Right lung (tissue), 5 donors: ENCODE measurements around the gene PNO1. TPM values are rescaled to one million over a fixed set of nuclear protein-coding genes. Genes with fewer than 3 reads are reported as not detected.
"Not testable (repeated sequence)": the region's sequence is repeated elsewhere in the genome, so short reads cannot be mapped to it uniquely, and the experiment has no call there.

ENCODE experiments used
- DNase-seq, 2 donors: peaks; one replicate each; pipeline ENCODE4 v3.0.0-alpha.2; 2013
- polyA plus RNA-seq, 5 donors: library from polyadenylated mRNA; unstranded; fragments of 120-200 nt; gene quantifications; one replicate each; pipeline versions ENCODE4 v1.2.1 to v1.2.3, GENCODE V29; 2013; ENCODE audit warnings: inconsistent platforms in 1 of 5, low replicate concordance in 1 of 5; ENCODE audit not compliant: insufficient read length in 5 of 5, insufficient read depth in 1 of 5

Gene PNO1
- polyA plus RNA-seq, 5 donors = 11.4 to 16.5 (median 13.9) TPM

DNA sequence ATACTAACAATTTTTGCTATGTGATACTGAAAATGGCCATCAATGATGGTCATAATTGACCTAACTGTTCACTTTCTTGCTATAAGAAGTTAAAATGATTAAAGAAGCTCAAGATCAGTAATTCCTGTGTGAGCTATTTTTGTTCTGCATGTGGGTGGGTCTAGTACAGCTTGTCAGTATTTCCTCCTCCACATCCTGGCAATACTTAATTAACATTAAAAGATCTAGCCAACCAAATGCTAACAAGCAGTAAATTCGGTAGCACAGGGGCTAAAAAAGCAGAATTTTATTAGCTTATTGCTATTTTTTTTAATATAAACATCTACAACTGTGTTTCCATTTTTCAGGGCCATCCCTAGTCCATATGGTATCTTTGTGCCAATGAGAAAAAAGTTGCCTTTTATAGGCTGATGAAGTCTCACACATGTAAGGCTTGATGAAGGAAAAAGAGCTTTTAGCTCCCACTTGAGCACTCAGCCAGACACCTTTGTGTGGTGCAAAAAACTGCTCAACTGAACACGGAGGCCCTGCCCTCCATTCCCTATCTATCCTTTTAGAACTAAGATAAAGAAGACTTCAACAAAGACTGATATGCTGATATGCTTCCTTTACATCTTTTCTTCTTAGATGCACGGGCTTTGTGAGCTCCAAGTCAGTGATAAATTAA, 4.9 kb upstream of the PNO1 start:
- no peak for DNase-seq

GRCh38 chr2:68155618-68156017, 2.1 kb upstream of the PNO1 start:
- no peak for DNase-seq

DNA sequence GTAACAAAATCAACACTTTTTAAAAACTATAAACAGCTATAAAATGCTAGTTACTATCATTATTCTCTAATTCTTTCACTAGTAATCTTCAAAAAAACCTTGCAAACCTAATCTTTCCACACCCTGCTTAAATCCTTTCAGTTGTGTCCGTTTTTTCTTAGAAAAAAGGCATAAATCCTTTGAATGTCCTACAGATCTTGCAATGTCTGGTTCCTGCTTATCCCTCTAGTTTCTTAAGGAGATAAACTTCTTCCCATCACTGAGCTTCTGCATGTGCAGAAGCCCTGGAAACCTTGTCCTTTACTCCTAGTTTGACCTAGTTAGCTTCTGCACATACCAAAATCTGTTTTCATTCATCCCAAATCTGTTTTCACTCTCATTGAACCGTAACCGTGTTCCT, 1.3 kb upstream of the PNO1 start:
- DNase-seq = no peak

DNA sequence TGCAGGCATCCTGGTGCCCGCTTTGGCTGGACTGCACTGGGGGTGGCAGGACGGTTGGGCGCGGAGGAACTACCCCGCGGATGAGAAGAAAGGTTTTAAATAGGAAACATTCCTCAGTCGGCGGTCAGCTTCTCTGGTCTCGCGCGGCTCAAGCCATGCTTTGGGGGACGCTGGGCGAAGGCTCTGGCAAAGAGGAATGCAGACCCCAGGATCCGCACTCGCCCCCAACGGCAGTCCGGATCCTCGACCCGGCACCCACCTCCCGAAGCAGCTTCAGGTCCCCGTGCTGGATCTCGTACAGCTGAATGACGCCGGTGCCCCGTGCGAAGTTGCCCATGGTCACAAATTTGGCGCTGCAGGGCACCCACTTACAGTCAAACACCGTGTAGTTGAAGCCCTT, 686 bp upstream of the PNO1 start:
- DNase-seq = no peak

DNA sequence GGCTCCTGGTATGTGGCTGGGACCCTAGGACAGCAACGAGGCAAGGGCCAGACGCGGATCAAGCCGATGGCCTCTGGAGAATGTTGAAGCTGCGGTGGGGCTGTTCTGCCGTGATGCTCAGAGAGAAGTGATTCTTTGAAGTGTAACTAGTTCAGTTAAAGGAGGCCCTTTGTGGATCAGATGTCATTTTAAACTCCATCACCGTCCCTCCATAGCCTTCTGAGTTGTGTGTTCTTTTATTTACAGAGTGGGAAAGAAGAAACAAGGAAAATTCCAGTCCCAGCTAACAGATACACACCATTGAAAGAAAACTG, 403 bp downstream of the PNO1 start:
- no peak for DNase-seq

- DNase-seq = no peak
Observed at GRCh38 chr2:68163641-68164040, 6.0 kb downstream of the PNO1 start.

DNA sequence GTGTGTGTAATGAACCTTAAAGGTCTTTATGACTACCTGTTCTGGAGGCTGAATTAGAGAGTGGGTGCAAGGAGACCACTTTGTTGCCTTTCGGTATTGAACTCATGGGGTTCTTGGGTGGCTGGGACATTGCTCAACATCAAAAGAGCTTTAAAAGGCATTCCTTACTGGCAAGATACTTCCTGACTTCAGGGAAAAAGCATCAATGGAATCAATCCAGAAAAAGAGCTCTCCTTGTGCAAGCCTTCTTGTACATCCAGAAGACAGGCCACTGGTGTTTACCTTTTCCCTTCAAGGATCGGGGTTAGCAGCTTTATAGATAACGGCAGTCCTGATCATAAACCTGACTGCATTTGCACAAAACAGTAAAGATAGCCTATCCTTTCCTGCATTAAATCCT, 9.5 kb downstream of the PNO1 start:
- no peak for DNase-seq

DNA sequence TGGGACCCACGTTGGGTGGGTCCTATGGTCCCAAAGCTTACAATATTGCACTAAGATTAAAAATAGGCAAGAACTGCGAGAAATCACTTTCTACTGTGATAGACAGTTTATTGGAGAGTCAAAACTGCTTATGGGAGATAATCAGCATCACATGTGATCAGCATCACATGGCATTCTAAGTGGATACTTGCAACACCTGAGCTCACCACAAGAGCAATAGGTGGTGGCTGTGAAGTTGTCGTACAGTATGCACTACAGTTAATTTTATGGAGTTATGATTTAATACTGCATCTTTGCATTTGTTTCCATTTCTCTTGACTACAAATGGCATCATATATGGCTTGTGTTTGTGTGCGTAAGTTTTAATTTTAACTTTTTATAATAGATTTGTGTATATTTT, 11.6 kb downstream of the PNO1 start:
- no peak for DNase-seq

GRCh38 chr2:68171146-68171545, 13.5 kb downstream of the PNO1 start:
- no peak for DNase-seq

DNA sequence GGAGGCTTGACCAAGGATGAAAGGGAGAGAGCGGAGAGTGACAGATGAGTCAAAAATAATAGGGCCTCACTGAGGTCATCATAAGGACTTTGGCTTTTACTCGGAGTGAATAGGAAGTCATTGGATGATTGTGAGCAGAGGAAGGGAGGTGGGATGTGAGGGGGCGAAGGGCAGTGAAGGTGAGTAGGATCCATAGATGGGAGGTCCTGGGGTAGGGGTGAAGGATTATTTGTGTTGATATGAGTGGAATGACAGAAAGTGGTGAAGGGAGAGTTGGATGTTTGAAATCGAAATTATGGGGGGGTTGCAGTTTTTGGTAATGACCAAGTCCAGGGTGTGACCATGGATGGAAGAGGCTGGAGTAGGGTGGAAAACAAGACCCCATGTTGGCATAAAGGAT, 14.0 kb downstream of the PNO1 start:
- no peak for DNase-seq

- DNase-seq = no peak
Observed at GRCh38 chr2:68172521-68172920, 14.8 kb downstream of the PNO1 start.

DNA sequence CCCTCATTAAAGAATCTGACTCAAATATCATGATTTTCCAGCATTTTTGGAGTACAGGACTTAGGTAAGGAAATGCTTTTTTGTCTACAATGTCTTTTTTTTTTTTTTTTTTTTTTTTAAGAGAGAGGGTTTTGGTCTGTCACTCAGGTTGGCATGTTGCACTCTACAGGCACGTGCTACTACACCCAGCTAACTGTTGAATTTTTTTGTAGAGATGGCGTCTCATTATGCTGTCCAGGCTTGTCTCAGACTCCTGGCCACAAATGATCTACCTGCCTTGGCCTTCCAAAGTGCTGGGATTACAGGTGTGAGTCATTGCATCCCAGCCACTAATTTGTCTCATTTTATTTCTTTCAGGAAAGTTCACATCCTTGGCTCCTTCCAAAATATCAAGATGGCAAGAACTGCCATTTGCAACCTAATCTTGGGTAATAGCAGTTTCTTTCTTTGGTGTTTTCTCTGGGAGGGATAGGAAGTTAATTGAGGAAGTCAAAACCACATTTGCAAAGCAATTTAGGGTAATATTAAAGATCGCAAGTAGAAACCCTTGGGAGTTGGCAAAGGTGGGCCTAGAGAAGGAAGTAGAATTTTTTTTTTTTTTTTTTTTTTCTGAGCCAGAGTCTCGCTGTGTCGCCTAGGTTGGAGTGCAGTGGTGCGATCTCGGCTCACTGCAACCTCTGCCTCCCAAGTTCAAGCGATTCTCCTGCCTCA, 15.5 kb downstream of the PNO1 start:
- DNase-seq = no peak

GRCh38 chr2:68175210-68175609, 17.5 kb downstream of the PNO1 start:
- DNase-seq = not testable (repeated sequence)

DNA sequence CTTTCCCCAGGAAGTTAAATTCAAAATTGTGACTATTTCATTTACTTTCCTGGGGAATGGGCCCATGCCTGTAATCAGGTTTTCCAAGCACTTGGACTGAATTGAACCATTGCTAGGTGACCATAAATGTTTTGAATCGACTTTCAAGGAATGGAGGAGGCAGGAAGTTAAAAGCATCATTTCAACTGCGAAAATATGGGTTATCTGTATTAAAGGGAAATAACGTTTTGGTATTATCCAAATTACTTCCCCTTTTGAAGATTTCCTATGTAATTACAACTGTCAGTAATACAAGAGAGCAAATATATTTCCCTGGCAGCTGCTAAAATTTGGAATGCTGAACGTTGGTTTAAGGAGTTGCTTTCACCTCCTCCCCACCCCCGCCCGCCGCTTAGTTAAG, 19.0 kb downstream of the PNO1 start:
- DNase-seq = no peak

GRCh38 chr2:68177541-68177940, 19.9 kb downstream of the PNO1 start:
- DNase-seq = no peak

DNA sequence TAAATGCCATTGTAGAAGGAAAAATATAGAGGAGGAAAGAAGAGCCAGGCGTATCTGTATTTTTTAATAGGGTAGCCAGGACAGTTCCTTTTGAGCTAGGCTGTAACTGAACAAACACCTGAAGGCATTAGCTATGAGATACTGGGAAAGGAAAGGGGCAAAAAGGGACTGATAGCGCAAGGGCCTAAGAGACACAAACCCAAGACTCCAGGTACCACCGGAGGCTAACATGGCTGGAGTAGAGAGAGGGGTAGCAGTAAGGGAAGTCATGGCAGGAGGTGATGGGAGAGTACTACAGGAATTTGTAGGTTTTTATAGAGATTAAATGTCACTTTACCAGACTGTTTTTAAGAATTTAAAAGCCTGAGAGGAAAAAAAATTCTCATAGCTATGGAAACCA, 20.7 kb downstream of the PNO1 start:
- DNase-seq = no peak

GRCh38 chr2:68178954-68179627, 21.4 kb downstream of the PNO1 start:
- DNase-seq = no peak

DNA sequence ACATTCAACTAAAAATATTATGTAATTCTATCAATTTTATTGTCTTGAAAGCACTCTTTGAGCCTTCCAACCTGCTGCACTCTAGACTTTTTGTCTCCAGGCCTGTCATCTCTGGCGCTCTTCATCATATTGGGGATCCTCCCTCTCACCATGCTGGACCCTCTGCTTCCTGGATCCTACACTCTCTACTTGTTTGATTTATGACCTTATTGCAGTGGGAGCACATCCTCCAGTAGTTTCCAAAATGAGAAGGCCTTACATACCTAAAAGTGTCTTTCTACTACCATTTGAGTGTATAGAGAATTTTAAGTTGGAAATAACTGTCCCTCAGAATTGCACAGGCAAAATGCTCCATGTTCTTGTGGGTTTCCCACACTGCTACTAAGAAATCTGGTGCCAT, 25.2 kb downstream of the PNO1 start:
- no peak for DNase-seq

DNA sequence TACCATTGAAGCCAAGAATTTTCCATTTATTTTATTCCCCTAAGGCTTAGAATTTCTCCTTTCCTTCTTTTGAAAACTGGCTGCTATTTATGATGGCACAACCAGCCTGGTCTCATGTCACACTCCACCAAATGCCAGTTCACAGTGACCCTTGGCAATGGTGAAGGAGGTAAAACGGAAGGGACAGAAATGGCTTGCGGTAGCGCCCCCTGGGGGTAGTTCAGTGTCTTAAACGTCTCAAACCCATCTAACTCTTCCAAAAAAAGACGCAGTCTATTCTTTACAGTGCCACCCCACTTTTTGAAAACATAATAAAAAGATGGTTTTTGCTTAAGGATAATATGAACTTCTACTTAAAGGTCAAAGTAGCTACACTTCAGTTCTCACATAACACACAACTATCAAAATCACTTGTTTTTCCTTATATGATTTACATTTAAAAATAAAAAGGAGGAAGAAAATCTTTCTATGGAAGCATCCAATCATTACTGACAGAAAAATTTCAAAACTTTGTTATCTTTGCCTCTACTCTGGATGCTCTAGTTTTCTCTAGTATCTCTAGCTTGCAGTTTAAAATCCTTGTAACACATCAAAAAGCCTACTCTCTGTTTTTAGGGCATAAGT, 28.0 kb downstream of the PNO1 start:
- no peak for DNase-seq

DNA sequence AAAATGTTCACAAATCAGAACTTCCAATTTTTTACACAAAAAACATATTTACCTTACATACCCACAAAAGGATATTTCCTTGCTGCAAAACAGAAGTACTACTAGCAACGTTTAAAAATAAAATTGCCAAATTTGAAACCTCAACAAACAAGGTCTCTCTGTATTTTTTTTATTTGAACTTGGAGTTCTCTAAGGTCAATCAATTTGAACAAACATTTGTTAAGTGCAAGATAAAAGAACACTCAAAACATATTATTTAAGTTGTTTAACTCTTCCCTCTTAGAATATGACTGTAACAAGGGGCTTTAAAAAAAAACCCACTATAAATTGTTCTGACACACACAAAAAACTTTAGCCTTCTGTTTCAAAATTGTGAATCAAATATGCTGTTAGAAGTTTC, 29.6 kb downstream of the PNO1 start:
- no peak for DNase-seq

DNA sequence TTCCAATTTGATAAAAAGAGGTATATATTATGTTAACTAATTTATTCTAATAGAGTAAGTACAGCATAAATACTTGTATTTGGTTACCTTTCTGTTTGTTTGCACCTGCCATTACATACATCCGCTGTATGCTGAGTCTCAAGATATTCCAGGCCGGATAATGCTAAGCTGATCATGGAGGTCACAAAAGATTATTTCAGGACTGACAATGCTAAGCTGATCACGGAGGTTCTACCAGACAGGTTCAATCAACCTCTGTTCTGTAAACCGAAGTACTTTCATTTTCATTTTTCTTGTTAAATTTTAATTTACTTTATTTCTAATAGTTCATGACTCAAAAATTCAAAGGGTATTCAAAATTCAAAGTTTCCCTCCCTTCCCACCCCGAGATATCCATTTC, 31.1 kb downstream of the PNO1 start:
- no peak for DNase-seq

DNA sequence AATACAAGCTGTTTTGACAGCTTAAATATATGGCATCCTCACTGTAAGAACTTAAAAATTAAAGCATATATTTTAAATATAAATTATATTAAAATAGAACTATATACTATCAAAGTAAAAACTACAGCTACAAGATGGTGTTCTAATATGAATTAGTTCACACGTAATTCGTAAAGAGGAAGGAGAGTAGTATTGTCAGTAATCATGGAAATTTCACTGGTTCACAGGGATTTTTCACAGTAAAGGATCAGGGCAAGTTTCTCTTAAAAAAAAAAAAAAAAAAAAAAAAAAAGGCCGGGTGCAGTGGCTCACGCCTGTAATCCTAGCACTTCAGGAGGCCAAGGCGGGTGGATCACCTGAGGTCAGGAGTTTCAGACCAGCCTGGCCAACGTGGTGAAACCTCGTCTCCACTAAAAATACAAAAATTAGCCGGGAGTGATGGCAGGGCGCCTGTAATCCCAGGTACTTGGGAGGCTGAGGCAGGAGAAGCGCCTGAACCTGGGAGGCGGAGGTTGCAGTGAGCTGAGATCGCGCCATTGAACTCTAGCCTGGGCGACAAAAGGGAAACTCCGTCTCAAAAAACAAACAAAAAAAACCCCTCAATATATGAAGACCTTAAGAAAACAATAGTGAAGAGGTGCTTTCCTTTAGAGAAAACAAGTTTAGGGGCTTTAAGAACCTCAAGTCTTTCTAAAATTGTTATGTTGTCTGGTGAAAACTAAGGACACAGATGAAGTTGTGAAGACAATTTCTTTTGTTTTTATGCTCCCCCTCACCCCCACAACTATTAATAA, 32.5 kb downstream of the PNO1 start:
- DNase-seq = no peak
